OCI-LY1 (cell line): Measurements from ENCODE around the gene FLG2.

Experiments
- CTCF ChIP-seq: fragments of 200-600 bp; sonication (generic), shearing (Covaris generic); IDR thresholded peaks from 2 replicates; pipeline ENCODE4 v1.5.1; 2017; ENCODE audit warnings: mild to moderate bottlenecking, antibody characterized with exemption, low read length, moderate library complexity, mixed read lengths
- EZH2 ChIP-seq: fragments of 200-600 bp; sonication (generic), shearing (Covaris generic); IDR thresholded peaks from 2 replicates; pipeline ENCODE4 v1.8.0; 2017; ENCODE audit warnings: borderline replicate concordance, mixed run types, mild to moderate bottlenecking, antibody characterized with exemption, low read length, moderate library complexity, mixed read lengths

- no peak for TF ChIP-seq EZH2
- TF ChIP-seq CTCF: no peak
Measured at GRCh38 chr1:152313970-152314369, 45.8 kb downstream of the FLG2 start.
